HepG2 (cell line): ENCODE results near the gene SCAI. TPM values are rescaled to one million over a fixed set of nuclear protein-coding genes. Genes with fewer than 3 reads are reported as not detected.

Experiments used
- ATAC-seq: fragments of 200-7000 bp; cut with Tn5 transposase; 3 replicates; pipeline ENCODE4 v1.9.1; 2020; ENCODE audit warnings: mild to moderate bottlenecking, moderate library complexity
- BruUV-seq: library from RNA; stranded (reverse); fragments of 400-500 nt; replicated peaks from 2 replicates; lab custom pipeline; 2021; lab: Mats Ljungman, UMichigan
- CTCF ChIA-PET: fragments of 300-600 bp; formaldehyde crosslinking; extraction: SDS; loops from one replicate; lab custom pipeline; 2021; ENCODE audit warnings: low total read pairs, inconsistent platforms, low intra/inter-chr PET ratio; lab: Yijun Ruan, JAX
- POLR2A ChIA-PET: fragments of 350-600 bp; sonication (Branson Sonifier 250); formaldehyde crosslinking; loops from one replicate; lab custom pipeline; 2020; ENCODE audit warnings: antibody characterized with exemption, inconsistent platforms; lab: Yijun Ruan, JAX
- DNase-seq: peaks from one replicate; pipeline ENCODE4 v3.0.0-alpha.2; 2015; ENCODE audit warnings: low spot score
- FAIRE-seq: peaks from 3 replicates; lab custom pipeline; 2011; peaks lifted over from hg19 to GRCh38; lab: Jason Lieb, UNC
- H2AFZ ChIP-seq: one replicate; pipeline ENCODE4 v1.6.1; 2011; ENCODE audit warnings: low read length, inconsistent platforms
- H3K27ac ChIP-seq: fragments of 300-600 bp; 3 replicates; pipeline ENCODE4 v1.8.0; 2011; ENCODE audit warnings: mixed run types, mild to moderate bottlenecking, mixed read lengths, low read length, inconsistent platforms; ENCODE audit not compliant: insufficient read depth; ENCODE audit errors: extremely low read length
- H3K27me3 ChIP-seq, 2 experiments: fragments of 200-600 bp in 1 of 2; 2 replicates in 1 of 2; 3 replicates in 1 of 2; pipeline versions ENCODE4 v1.6.0 to v1.8.0; 2011; ENCODE audit warnings: low read length in 2 of 2, mild to moderate bottlenecking in 2 of 2, moderate library complexity in 2 of 2, inconsistent platforms in 1 of 2; ENCODE audit not compliant: insufficient read depth in 2 of 2, control insufficient read depth in 1 of 2
- H3K36me3 ChIP-seq, 2 experiments: fragments of 200-600 bp in 1 of 2; replicated peaks in 1 of 2; 2 replicates in 1 of 2; 3 replicates in 1 of 2; pipeline versions ENCODE4 v1.5.1 to v1.8.0; 2011; ENCODE audit warnings: low read length in 2 of 2, inconsistent platforms in 1 of 2; ENCODE audit not compliant: insufficient read depth in 2 of 2, control insufficient read depth in 1 of 2
- H3K4me1 ChIP-seq: 2 replicates; pipeline ENCODE4 v1.5.1; 2012; ENCODE audit warnings: low read length, inconsistent platforms; ENCODE audit not compliant: insufficient read depth
- H3K4me2 ChIP-seq: 2 replicates; pipeline ENCODE4 v1.6.0; 2011; ENCODE audit warnings: low read depth, low read length, inconsistent platforms
- H3K4me3 ChIP-seq, 3 experiments: fragments of 200-600 bp in 1 of 3; sonication (generic), shearing (Covaris generic) in 1 of 3; replicated peaks in 1 of 3; 2 replicates each; pipeline ENCODE4 v1.5.1; 2011 to 2016; ENCODE audit warnings: low read length in 3 of 3, inconsistent platforms in 2 of 3, low read depth in 2 of 3, mild to moderate bottlenecking in 2 of 3, control low read depth in 1 of 3, mixed read lengths in 1 of 3; ENCODE audit not compliant: insufficient read depth in 1 of 3
- H3K79me2 ChIP-seq: one replicate; pipeline ENCODE4 v1.6.1; 2011; ENCODE audit warnings: low read length, inconsistent platforms; ENCODE audit not compliant: insufficient read depth
- H3K9ac ChIP-seq: 2 replicates; pipeline ENCODE4 v1.6.0; 2011; ENCODE audit warnings: mild to moderate bottlenecking, low read depth, low read length, inconsistent platforms; ENCODE audit not compliant: insufficient read depth
- H3K9me3 ChIP-seq: 2 replicates; pipeline ENCODE4 v1.5.1; 2012; ENCODE audit warnings: mild to moderate bottlenecking, low read length
- H4K20me1 ChIP-seq: 2 replicates; pipeline ENCODE4 v1.6.0; 2011; ENCODE audit warnings: inconsistent platforms, mild to moderate bottlenecking, low read length, moderate library complexity; ENCODE audit not compliant: insufficient read depth
- ETV5 ChIP-seq: IDR thresholded peaks from 2 replicates; pipeline ENCODE4 v1.6.1; 2018; ENCODE audit warnings: missing biosample characterization, missing genetic modification reagents, inconsistent platforms, borderline replicate concordance
- GATAD2A ChIP-seq: IDR thresholded peaks from 2 replicates; pipeline ENCODE4 v1.6.1; 2016
- HDAC1 ChIP-seq: sonication (generic); formaldehyde crosslinking; IDR thresholded peaks from 2 replicates; pipeline ENCODE4 v1.5.1; 2020; ENCODE audit warnings: mild to moderate bottlenecking, missing genetic modification reagents
- MIER2 ChIP-seq: IDR thresholded peaks from 2 replicates; pipeline ENCODE4 v1.6.1; 2016; ENCODE audit warnings: missing biosample characterization, missing genetic modification reagents
- SIX4 ChIP-seq: sonication (generic); formaldehyde crosslinking; IDR thresholded peaks from 2 replicates; pipeline ENCODE4 v1.4.0; 2020; ENCODE audit warnings: missing genetic modification reagents
- ZBTB3 ChIP-seq: sonication (generic); formaldehyde crosslinking; IDR thresholded peaks from 2 replicates; pipeline ENCODE4 v1.4.0; 2020; ENCODE audit warnings: low read depth, mild to moderate bottlenecking, moderate library complexity, missing genetic modification reagents, borderline replicate concordance
- ZKSCAN8 ChIP-seq: IDR thresholded peaks from 2 replicates; pipeline ENCODE4 v1.6.1; 2016; ENCODE audit warnings: borderline replicate concordance, missing genetic modification reagents, missing compliant biosample characterization
- ZNF205 ChIP-seq: IDR thresholded peaks from 2 replicates; pipeline ENCODE4 v1.6.1; 2018; ENCODE audit warnings: missing biosample characterization, missing genetic modification reagents
- ZNF484 ChIP-seq: sonication (generic); formaldehyde crosslinking; IDR thresholded peaks from 2 replicates; pipeline ENCODE4 v1.5.1; 2020; ENCODE audit warnings: mild to moderate bottlenecking, low read depth, missing genetic modification reagents, borderline replicate concordance
- ZNF557 ChIP-seq: sonication (generic); formaldehyde crosslinking; IDR thresholded peaks from 2 replicates; pipeline ENCODE4 v1.4.0; 2020; ENCODE audit warnings: missing genetic modification reagents
- WGBS: methylation state at CpG from one replicate; pipeline ENCODE4 v1.1.6; 2017; ENCODE audit warnings: low lambda C conversion rate; 5-methylcytosine and 5-hydroxymethylcytosine counted together
- in situ Hi-C: cut with HindIII; loops from 2 replicates; pipeline ENCODE4 v1.10.0; 2017; ENCODE audit warnings: low pct_unique_long_range_greater_than_20kb; ENCODE audit not compliant: extremely low pct_ligation_motif_present
- intact Hi-C: fragments of 100-400 bp; cut with micrococcal nuclease; formaldehyde crosslinking; loops from one replicate; pipeline ENCODE4 v1.10.0; 2022; ENCODE audit not compliant: unreplicated experiment
- polyA plus RNA-seq, 8 experiments: library from polyadenylated mRNA; depleted of rRNA in 3 of 8; stranded (reverse) in 7 of 8; unstranded in 1 of 8; fragments of >200 nt; fragmentation: Illumina TruSeq in 4 of 8; extraction: Trizol in 4 of 8; gene quantifications; 2 replicates each; pipeline versions ENCODE4 v1.2.1 to v1.2.3, GENCODE V29; 2011 to 2016; ENCODE audit warnings: low read depth in 4 of 8, missing spikeins in 1 of 8, mixed read lengths in 1 of 8; ENCODE audit not compliant: insufficient read depth in 1 of 8
- total RNA-seq, 5 experiments: library from RNA; depleted of rRNA; stranded (reverse); fragments of >200 nt; fragmentation: Illumina TruSeq; extraction: Trizol; gene quantifications; 2 replicates each; pipeline ENCODE4 v1.2.3, GENCODE V29; 2016; ENCODE audit warnings: low read depth in 1 of 5
- TF ChIP-seq, protein P1 (sequence below): sonication (generic); formaldehyde crosslinking; IDR thresholded peaks from 2 replicates; pipeline ENCODE4 v1.5.0; 2020; ENCODE audit warnings: mild to moderate bottlenecking, missing genetic modification reagents
- TF ChIP-seq, protein P2 (sequence below): sonication (generic); formaldehyde crosslinking; IDR thresholded peaks from 2 replicates; pipeline ENCODE4 v1.4.0; 2020; ENCODE audit warnings: missing genetic modification reagents, borderline replicate concordance
- TF ChIP-seq, protein P3 (sequence below): sonication (generic); formaldehyde crosslinking; IDR thresholded peaks from 2 replicates; pipeline ENCODE4 v1.4.0; 2020; ENCODE audit warnings: mild to moderate bottlenecking, missing genetic modification reagents
- TF ChIP-seq, protein P4 (sequence below): IDR thresholded peaks from 2 replicates; pipeline ENCODE4 v1.6.1; 2016

The SCAI gene
- total and polyA plus RNA-seq, 2 of the 13 experiments (the other 11 are each of a cell fraction or from before 2014, with no cell fraction given) = 4.4 to 8.4 TPM

DNA sequence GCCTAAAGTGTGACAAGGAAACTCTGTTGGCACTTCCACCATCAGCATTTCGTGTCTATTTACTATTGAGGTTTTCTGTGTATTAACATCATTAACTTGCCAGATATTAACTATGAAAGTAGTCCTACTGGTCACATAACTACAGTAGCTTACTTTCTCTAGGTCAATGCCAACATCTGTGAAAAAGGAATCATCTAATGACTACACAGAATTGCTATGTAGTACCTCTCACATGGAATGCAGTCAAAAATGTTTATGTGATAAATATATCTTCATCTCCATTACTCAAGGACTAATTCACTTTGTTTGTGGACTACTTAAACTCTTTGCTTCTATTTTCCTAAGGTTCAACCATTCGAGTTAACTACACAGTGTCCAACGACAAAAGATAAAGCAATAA, 2.1 kb downstream of the SCAI start:
- no peaks in the 10 kb centered on the region; a peak in 1 of 5 replicates for H3K27me3 ChIP-seq
- H3K4me2 ChIP-seq = no peak overlapping the region
- no peak overlapping the region for H2AFZ ChIP-seq
- H3K4me3 ChIP-seq = no peak overlapping the region
- in situ Hi-C loops (no loop called here), intact Hi-C loops (loop anchor here (10.0 kb wide), 2 partner anchors 276 to 366 kb away; partner anchors contain the start of genes ARPC5L, NR6A1, OLFML2A and RPL35)
- 91% methylated on average over 3 of the region's 3 CpGs for WGBS
- peaks cover 20% of the 10 kb centered on the region for H3K4me1 ChIP-seq
- no peak overlapping the region for H3K9ac ChIP-seq
- POLR2A ChIA-PET = no interaction called here
- FAIRE-seq (no peak), DNase-seq (no peak), ATAC-seq (no peak)
- TF ChIP-seq MIER2 = no peak
- TF ChIP-seq HDAC1 (CRISPR knock-in tag) = no peak
- no peak for TF ChIP-seq ZNF557
- no peak for TF ChIP-seq ETV5 (CRISPR knock-in tag)
- TF ChIP-seq ZKSCAN8 = no peak
- no peak for TF ChIP-seq ZNF205 (CRISPR knock-in tag)
- TF ChIP-seq, protein P1, sequence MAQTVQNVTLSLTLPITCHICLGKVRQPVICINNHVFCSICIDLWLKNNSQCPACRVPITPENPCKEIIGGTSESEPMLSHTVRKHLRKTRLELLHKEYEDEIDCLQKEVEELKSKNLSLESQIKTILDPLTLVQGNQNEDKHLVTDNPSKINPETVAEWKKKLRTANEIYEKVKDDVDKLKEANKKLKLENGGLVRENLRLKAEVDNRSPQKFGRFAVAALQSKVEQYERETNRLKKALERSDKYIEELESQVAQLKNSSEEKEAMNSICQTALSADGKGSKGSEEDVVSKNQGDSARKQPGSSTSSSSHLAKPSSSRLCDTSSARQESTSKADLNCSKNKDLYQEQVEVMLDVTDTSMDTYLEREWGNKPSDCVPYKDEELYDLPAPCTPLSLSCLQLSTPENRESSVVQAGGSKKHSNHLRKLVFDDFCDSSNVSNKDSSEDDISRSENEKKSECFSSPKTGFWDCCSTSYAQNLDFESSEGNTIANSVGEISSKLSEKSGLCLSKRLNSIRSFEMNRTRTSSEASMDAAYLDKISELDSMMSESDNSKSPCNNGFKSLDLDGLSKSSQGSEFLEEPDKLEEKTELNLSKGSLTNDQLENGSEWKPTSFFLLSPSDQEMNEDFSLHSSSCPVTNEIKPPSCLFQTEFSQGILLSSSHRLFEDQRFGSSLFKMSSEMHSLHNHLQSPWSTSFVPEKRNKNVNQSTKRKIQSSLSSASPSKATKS (CRISPR knock-in tag) = no peak
- TF ChIP-seq, protein P2, sequence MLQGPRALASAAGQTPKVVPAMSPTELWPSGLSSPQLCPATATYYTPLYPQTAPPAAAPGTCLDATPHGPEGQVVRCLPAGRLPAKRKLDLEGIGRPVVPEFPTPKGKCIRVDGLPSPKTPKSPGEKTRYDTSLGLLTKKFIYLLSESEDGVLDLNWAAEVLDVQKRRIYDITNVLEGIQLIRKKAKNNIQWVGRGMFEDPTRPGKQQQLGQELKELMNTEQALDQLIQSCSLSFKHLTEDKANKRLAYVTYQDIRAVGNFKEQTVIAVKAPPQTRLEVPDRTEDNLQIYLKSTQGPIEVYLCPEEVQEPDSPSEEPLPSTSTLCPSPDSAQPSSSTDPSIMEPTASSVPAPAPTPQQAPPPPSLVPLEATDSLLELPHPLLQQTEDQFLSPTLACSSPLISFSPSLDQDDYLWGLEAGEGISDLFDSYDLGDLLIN (CRISPR knock-in tag) = no peak
- TF ChIP-seq, protein P3, sequence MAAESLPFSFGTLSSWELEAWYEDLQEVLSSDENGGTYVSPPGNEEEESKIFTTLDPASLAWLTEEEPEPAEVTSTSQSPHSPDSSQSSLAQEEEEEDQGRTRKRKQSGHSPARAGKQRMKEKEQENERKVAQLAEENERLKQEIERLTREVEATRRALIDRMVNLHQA (CRISPR knock-in tag) = no peak
- TF ChIP-seq ZBTB3 (CRISPR knock-in tag) = no peak
- no peak for TF ChIP-seq ZNF484 (CRISPR knock-in tag)
- TF ChIP-seq SIX4 (CRISPR knock-in tag) = no peak
- TF ChIP-seq GATAD2A = no peak
- TF ChIP-seq, protein P4, sequence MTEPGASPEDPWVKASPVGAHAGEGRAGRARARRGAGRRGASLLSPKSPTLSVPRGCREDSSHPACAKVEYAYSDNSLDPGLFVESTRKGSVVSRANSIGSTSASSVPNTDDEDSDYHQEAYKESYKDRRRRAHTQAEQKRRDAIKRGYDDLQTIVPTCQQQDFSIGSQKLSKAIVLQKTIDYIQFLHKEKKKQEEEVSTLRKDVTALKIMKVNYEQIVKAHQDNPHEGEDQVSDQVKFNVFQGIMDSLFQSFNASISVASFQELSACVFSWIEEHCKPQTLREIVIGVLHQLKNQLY = no peak
- no peaks in the 10 kb centered on the region for H3K9me3 ChIP-seq
- BruUV-seq = no TSS peak
- H3K36me3 ChIP-seq = no peaks in the 10 kb centered on the region
- H4K20me1 ChIP-seq = no peaks in the 10 kb centered on the region
- CTCF ChIA-PET = no interaction called here
- H3K27ac ChIP-seq = no peak overlapping the region
- H3K79me2 ChIP-seq = peaks cover 7% of the 10 kb centered on the region
